Measurements from ENCODE around the gene TIMP1. TPM values are rescaled to one million over a fixed set of nuclear protein-coding genes. Genes with fewer than 3 reads are reported as not detected.
"Not testable (repeated sequence)": the region's sequence is repeated elsewhere in the genome, so short reads cannot be mapped to it uniquely, and the experiment has no call there.

TIMP1 gene
- total RNA-seq, 1 donor from 2014 or later = 29.1 TPM

- TF ChIP-seq CTCF (IDR thresholded peaks at IDR 0.05; ENCODE audit: unreplicated experiment) = no peak
- Mint-ChIP-seq H3K27me3 (no peaks in the 10 kb centered on the region), H3K9me3 (ENCODE audit: low read depth) (peaks cover 29% of the 10 kb centered on the region), H3K4me1 (ENCODE audit: low read depth) (no peaks in the 10 kb centered on the region), H3K4me3 (ENCODE audit: low read depth) (no peak overlapping the region), H3K27ac (no peak overlapping the region), H3K36me3 (ENCODE audit: insufficient read depth) (no peaks in the 10 kb centered on the region)
- no peak for DNase-seq (ENCODE audit: low spot score, unreplicated experiment)
These were observed 14.0 kb downstream of the TIMP1 start for GRCh38 chrX:47596256-47596655.

GRCh38 chrX:47597222-47597621 lies 15.0 kb downstream of the TIMP1 start:
- no peaks in the 10 kb centered on the region for H3K4me1 Mint-ChIP-seq (ENCODE audit: low read depth)
- H3K36me3 Mint-ChIP-seq (ENCODE audit: insufficient read depth) = no peaks in the 10 kb centered on the region
- no peak overlapping the region for H3K4me3 Mint-ChIP-seq (ENCODE audit: low read depth)
- no peak for TF ChIP-seq CTCF (IDR thresholded peaks at IDR 0.05; ENCODE audit: unreplicated experiment)
- no peak overlapping the region for H3K27ac Mint-ChIP-seq
- peaks cover 36% of the 10 kb centered on the region for H3K9me3 Mint-ChIP-seq (ENCODE audit: low read depth)
- no peak for DNase-seq (ENCODE audit: low spot score, unreplicated experiment)
- no peaks in the 10 kb centered on the region for H3K27me3 Mint-ChIP-seq

- not testable (repeated sequence) for H3K4me3 Mint-ChIP-seq (ENCODE audit: low read depth); H3K27me3 Mint-ChIP-seq; H3K27ac Mint-ChIP-seq; H3K4me1 Mint-ChIP-seq (ENCODE audit: low read depth); H3K36me3 Mint-ChIP-seq (ENCODE audit: insufficient read depth); DNase-seq (ENCODE audit: low spot score, unreplicated experiment)
- H3K9me3 Mint-ChIP-seq (ENCODE audit: low read depth) = peaks cover 21% of the 10 kb centered on the region
These were observed 20.9 kb downstream of the TIMP1 start for GRCh38 chrX:47603125-47603524.

- Mint-ChIP-seq H3K4me3 (ENCODE audit: low read depth) (no peak overlapping the region), H3K27me3 (no peaks in the 10 kb centered on the region), H3K9me3 (ENCODE audit: low read depth) (peaks cover 18% of the 10 kb centered on the region), H3K36me3 (ENCODE audit: insufficient read depth) (no peaks in the 10 kb centered on the region), H3K27ac (no peak overlapping the region), H3K4me1 (ENCODE audit: low read depth) (no peaks in the 10 kb centered on the region)
- TF ChIP-seq CTCF (IDR thresholded peaks at IDR 0.05; ENCODE audit: unreplicated experiment) = no peak
- DNase-seq (ENCODE audit: low spot score, unreplicated experiment) = no peak
These were observed 22.8 kb downstream of the TIMP1 start for GRCh38 chrX:47605024-47605423.

GRCh38 chrX:47607091-47607490 lies 24.9 kb downstream of the TIMP1 start:
- Mint-ChIP-seq H3K36me3 (ENCODE audit: insufficient read depth) (no peaks in the 10 kb centered on the region), H3K4me3 (ENCODE audit: low read depth) (no peak overlapping the region), H3K27ac (no peak overlapping the region), H3K27me3 (no peaks in the 10 kb centered on the region), H3K4me1 (ENCODE audit: low read depth) (no peaks in the 10 kb centered on the region), H3K9me3 (ENCODE audit: low read depth) (no peaks in the 10 kb centered on the region)
- no peak for TF ChIP-seq CTCF (IDR thresholded peaks at IDR 0.05; ENCODE audit: unreplicated experiment)
- DNase-seq (ENCODE audit: low spot score, unreplicated experiment) = no peak

GRCh38 chrX:47608130-47608810 lies 26.0 kb downstream of the TIMP1 start:
- no peak overlapping the region for H3K27ac Mint-ChIP-seq
- TF ChIP-seq CTCF (IDR thresholded peaks at IDR 0.05; ENCODE audit: unreplicated experiment) = no peak
- no peaks in the 10 kb centered on the region for H3K4me1 Mint-ChIP-seq (ENCODE audit: low read depth)
- no peaks in the 10 kb centered on the region for H3K9me3 Mint-ChIP-seq (ENCODE audit: low read depth)
- H3K36me3 Mint-ChIP-seq (ENCODE audit: insufficient read depth) = no peaks in the 10 kb centered on the region
- no peak overlapping the region for H3K4me3 Mint-ChIP-seq (ENCODE audit: low read depth)
- no peak for DNase-seq (ENCODE audit: low spot score, unreplicated experiment)
- H3K27me3 Mint-ChIP-seq = no peaks in the 10 kb centered on the region
